NCI-H748 treated with DMSO at 0.1 percent for 48 hours (cell line): ENCODE results near the gene PRDX6.
A peak's percentile ranks its signal among the peaks of the same experiment; 100 is the strongest.
"Not testable (repeated sequence)": the region's sequence is repeated elsewhere in the genome, so short reads cannot be mapped to it uniquely, and the experiment has no call there.

Experiments
- DNase-seq: peaks from one replicate; lab custom pipeline; 2025; lab: John Stamatoyannopoulos, UW

PRDX6 gene

DNA sequence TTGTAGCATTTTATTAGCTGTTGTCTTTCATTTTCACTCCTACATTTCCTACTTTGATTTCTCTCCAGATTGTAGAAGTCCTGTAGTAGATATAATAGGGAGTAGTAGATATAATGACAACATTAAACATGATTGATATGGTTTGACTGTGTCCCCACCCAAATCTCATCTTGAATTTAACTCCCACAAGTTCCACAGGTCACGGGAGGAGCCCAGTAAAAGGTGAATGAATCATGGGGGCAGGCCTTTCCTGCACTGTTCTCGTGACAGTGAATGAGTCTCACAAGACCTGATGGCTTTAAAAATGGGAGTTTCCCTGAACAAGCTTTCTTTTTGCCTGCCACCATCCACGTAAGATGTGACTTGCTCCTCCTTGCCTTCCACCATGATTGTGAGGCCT is 7.5 kb upstream of the PRDX6 start:
- DNase-seq: no peak

DNA sequence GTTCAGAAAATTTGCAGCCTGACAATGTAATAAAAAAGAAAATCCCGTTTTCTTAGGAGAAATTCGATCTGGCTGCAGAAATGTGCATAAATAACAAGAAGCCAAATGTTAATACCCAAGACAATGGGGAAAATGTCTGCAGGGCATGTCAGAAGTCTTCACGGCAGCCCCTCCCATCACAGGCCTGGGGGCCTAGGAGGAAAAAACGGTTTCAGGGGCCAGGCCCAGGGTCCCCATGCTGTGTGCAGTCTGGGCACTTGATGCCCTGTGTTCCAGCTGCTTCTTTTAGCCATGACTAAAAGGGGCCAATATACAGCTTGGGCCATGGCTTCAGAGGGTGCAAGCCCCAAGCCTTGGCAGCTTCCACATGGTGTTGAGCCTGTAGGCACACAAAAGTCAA is 6.5 kb upstream of the PRDX6 start:
- DNase-seq: no peak

DNA sequence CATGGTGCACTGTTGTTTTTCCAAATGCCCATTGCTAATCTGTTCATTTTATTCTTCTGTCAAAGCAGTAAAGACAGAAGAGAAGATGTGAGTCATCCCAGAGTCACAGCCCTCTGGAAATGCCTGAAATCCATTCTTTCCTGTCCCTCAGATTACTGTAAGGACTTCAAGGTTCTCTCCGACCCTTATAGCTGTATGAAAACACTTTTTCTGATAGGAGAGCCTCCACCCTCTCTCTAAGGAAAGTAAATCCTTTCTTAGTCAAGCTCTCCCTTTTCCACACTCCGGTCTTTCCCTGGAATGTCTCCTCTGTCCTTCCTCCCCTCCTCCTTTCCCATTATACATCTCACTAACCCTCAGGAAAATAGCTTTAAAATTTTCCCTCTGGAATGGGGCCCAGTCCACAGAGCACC is 3.5 kb upstream of the PRDX6 start:
- DNase-seq: no peak

DNA sequence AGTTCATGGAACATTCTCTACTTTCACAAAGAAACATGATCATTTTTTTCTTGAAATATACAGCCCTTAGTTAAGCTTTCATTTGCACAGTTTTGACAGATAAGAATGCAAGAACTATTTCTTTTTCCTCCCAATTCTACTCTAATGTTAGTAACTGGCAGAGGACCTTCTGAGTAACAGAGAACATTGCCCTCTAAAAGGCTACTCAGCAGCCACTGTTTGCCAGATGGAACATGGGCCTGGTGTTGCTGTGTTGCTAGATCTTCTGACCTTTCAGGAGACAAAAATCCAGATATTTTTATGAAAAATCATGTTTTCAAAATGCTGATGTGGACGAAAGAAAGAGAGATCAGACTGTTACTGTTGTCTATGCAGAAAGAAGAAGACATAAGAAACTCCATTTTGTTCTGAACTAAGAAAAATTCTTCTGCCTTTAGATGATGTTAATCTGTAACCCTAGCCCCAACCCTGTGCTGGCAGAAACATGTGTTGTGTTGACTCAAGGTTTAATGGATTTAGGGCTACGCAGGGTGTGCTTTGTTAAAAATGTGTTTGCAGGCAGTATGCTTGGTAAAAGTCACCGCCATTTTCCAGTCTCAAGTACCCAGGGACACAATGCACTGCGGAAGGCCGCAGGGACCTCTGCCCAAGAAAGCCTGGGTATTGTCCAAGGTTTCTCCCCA is 2.9 kb upstream of the PRDX6 start:
- DNase-seq: no peak

DNA sequence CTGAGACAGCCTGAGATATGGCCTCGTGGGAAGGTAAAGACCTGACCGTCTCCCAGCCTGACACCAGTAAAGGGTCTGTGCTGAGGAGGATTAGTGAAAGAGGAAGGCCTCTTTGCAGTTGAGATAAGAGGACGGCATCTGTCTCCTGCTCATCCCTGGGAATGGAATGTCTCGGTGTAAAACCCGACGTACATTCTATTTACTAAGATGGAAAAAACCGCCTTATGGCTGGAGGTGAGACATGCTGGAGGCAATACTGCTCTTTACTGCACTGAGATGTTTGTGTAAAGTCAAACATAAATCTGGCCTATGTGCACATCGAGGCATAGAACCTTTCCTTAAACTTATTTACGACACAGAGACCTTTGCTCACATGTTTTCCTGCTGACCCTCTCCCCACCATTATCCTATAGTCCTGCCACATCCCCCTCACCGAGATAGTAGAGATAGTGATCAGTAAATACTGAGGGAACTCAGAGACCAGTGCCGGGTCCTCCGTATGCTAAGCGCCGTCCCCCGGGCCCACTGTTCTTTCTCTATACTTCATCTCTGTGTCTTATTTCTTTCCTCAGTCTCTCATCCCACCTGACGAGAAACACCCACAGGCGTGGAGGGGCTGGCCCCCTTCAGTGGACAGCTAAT is 2.2 kb upstream of the PRDX6 start:
- DNase-seq: not testable (repeated sequence)

DNA sequence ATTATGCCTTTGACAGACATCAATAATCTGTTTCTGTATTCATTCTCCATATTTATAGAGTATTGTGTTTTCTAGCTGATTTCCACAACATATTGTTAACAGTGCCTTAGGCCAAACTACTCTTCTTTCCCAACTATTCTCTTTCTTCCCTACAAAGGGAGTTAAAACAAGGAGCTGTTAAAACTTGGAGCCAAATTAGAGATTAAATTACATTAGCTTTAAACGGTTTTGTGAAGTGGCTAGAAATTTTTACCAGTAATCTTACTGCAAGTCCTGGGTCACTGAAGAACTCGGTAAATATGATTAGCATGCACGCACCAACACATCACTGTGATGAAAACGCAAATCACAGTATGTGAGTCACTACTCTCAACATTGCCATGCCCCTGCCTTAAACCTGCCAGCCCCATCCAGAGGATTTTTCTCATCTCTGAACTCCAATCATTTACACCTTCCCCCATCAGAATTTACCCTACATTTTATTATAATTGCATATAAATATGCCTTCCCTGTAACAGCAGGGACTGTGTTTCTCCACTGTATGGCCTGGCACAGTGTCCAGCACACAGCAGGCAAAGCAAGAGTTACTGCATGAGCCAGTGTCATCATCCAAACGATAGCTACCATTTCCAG is 1.5 kb upstream of the PRDX6 start:
- DNase-seq: no peak

DNA sequence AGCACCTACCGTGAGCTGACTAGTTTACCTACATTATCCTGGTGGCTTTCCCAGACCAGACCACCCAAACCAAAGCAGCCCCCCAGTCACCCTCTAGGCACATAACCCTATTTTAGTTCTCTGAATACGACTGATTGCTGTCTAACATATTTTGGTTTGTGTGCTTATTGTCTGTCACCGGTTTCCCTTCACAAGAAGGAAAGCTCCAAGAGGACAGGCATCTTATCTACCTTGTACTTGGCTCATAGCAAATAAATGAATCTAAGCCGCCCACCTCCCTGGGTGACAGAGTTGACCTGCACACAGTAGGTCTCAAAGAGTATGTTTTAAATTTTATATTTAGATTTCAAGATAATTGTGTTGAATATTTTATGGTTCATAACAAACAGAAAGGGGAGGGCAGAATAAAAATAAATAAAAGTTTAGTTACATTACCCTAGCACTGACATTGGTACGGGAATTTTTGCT is 904 bp upstream of the PRDX6 start:
- DNase-seq: no peak

DNA sequence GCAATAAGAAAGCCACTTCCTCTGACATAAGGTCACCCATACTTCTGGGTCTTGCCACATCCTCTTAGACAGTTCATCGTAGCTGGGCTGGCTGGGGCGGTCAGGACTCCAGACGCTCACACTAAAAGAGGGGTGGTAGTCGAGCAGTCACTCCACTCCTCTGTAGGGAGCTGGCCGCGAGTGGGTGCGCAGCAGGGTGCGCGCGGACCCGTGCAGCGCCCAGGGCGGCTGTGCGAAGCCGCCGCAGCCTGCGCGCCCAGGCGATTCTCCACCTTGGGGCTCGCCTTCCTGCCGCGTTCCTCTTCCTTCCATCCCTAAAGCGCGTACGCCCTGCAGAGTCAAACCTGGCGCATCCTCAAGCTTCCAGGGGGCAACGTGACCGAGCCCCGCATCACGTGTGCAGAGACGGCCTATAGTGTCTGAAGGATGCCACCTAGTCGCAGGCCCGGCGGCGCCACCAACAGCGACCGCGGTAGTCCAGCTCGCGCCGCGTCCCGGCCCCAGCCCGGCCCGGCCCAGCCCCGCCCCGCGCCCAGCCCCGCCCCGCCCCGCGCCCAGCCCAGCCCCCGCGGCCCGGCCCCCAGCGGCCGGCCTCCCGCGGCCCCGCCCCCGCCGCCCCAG is 360 bp upstream of the PRDX6 start:
- peak; percentile 76 for DNase-seq

DNA sequence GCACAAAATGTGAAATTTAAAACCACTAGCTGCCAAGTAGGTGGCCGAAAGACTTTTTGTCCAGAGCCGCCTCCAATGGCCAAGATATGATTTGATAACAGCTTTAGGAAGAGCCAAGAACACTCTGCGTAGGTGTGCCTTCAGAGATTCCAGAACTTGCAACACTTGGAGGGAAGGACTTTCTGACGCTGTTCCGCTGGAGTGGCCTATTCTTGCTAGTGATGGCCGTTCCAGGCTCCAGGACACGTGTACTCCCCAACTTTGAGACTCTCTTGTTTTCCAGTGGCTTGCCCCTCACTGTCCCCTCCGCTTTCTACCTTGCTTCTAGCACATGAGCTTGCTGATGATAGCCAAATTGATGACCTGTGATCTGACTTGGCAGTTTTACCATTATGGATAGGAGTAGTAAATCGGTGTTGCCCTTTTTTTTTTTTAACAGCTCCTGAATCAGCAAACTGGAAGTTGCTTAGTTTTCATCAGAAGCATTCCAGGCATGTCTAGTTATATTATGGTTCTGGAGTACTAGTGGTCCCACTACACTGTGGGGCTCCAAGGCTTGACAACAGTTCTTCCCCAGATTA is 1.0 kb downstream of the PRDX6 start:
- DNase-seq: no peak

DNA sequence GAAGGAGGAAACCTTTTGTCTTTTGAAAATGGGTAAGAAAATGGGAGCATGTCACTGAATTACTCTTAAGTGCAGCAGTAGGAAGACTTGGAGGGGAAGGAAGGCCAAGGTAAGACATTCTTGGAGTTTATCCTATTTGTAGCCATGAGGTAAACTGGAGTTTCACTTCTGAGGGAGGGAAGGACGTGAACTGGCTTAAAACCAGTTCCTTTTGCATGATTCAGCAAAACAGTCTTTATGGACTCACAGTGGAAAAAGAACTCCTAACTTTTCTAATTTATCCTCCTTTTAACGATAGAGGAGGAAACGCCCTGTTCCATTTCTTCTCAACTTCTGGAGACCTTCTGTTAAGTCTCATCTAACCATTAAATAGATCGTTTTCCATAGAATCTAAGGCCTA is 2.5 kb downstream of the PRDX6 start:
- no peak for DNase-seq

DNA sequence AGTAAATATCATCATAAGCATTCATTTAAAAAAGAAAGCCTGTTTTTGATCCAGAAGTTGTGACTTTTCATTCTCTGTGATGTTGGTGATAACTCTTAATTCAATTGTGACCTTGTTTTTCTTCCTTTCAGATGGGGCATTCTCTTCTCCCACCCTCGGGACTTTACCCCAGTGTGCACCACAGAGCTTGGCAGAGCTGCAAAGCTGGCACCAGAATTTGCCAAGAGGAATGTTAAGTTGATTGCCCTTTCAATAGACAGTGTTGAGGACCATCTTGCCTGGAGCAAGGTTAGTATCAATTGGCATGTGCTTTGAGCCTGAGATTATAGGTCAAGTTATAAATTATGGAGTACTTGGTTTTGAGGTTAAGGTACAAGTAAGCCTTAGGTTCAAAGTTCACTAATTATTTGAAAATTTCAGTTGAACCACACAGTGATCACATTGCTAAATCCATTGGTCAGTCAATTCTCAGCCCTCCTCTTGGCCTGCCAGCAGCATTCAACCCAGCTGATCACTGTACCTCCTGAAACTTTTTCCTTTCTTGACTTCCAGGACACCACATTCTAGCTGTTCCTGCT is 4.1 kb downstream of the PRDX6 start:
- DNase-seq: no peak

DNA sequence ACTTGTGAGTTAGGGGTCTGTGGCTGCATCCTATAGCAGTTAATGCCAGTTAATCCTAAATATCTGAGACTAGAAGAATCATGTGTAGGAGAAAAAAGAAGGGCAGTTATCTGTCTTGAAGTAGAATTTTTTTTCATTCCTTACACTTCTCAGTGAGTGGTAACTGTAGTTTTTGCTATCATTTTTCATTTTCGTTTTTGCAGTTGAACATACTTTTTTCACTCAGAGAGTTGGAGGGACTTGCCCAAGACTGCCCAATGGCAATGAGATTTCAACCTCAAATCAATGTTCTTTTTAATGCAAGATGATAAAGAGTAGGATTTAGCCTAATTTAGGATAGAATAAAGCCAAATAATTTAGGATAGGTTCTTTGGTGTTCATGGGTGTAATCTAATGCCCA is 5.5 kb downstream of the PRDX6 start:
- no peak for DNase-seq

DNA sequence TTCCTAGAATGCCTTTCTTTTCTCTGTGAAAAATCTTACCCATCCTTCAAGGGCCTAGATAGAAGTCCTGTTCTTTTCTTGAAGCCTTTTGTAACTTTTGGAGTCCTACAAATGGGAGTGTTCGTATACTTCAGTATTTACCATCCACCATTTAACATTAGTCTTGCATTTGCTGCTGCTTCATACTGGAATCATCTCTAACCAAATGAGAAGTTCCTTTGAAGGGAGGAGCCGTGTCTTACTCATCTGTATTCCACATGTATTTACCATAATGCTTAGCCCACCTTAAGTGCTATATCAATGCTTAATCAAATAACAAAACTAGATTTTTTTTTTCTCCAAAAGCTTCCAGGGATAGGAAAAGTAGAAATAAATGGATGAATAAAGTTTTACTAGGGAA is 7.1 kb downstream of the PRDX6 start:
- no peak for DNase-seq

DNA sequence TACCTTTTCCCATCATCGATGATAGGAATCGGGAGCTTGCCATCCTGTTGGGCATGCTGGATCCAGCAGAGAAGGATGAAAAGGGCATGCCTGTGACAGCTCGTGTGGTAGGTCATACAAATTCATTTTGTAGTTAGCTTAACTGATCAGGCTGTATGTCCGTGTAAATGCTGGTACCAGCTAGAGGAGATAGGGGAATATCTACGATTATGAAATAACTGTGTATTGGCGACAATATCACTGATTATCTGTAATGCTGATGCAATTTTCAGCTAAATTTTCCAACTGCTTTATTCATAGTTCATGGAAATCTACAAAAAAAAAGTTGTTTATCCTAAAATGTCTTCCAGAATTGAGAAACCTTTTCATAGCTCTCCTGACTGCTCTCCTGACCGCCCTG is 8.3 kb downstream of the PRDX6 start:
- no peak for DNase-seq

DNA sequence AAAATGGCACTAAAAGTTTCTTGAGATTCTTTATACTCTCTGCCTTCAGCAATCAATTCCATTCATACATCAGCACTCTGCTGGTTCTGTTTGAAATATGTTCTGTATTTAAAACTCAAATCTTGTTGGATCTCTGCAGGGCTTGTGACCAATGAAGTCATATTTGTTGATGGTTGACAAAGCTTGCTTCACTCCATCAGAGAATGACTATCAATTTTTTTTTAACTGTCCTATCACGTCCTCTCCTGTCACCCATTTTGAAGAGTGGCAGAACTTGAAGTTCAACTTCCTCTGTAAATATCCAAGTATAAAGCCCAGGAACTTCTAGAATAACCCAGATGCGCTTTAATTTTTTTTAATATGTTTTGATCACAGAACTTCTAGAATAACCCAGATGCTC is 10.9 kb downstream of the PRDX6 start:
- DNase-seq: no peak

DNA sequence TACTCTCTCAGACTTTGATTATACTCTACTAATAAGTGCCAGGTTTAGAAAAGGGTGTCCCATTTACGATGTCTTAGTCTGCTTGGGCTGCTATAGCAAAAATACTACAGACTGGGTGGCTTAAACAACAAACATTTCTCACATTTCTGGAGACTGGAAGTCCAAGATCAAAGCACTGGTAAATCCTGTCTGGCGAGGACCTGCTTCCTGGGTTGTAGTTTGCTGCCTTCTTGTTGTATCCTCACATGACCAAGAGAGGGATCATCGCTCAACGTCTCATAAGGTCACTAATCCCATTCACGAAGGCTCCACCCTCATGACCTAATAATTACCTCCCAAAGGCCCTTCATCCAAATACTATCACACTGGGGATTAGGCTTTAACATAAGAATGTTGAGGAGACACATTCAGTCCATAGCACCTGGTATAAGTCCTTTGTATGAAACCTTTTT is 12.0 kb downstream of the PRDX6 start:
- no peak for DNase-seq

DNA sequence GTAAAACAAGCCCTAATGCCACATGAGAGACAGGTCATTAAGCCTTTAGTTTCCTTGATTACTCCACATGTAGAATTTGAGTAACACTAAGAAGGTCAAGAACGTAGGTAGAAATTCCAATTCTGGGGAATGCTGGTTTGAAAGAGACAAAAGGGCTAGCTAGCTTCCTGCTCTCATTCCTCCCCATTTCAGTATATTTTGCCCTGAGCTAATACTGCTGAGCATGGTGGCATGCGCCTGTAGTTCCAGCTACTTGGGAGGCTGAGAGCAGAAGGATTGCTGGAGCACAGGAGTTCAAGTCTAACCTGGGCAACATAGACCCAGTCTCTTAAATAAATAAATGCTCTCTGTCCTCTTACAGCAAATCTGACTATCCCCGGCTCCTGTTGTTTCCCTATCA is 12.8 kb downstream of the PRDX6 start:
- no peak for DNase-seq

DNA sequence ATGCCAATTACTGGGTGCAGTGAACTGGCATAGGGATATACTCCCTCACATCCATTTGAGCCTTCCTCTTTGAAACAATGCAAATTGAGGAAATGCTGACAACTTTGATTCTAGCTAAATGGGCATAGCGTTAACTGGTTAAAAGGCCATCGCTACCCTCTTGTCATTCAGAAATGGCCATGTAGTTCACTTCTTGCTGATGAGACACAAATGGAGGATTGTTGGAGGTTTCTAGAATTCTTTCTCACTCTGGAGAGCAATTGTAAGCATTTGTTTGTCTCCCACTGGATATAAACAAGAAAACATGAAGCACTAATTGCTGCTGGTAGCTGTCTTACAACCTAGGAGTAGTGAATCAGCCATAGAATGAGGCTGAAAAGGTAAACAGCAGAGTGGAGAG is 14.4 kb downstream of the PRDX6 start:
- DNase-seq: no peak

DNA sequence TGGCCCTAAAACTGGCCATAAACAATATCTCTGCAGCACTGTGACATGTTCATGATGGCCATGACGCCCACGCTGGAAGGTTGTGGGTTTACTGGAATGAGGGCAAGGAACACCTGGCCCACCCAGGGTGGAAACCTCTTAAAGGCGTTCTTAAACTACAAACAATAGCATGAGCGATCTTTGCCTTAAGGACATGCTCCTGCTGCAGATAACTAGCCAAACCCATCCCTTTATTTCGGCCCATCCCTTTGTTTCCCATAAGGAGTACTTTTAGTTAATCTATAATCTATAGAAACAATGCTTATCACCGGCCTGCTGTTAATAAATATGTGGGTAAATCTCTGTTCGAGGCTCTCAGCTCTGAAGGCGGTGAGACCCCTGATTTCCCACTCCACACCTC is 16.0 kb downstream of the PRDX6 start:
- DNase-seq: not testable (repeated sequence)

DNA sequence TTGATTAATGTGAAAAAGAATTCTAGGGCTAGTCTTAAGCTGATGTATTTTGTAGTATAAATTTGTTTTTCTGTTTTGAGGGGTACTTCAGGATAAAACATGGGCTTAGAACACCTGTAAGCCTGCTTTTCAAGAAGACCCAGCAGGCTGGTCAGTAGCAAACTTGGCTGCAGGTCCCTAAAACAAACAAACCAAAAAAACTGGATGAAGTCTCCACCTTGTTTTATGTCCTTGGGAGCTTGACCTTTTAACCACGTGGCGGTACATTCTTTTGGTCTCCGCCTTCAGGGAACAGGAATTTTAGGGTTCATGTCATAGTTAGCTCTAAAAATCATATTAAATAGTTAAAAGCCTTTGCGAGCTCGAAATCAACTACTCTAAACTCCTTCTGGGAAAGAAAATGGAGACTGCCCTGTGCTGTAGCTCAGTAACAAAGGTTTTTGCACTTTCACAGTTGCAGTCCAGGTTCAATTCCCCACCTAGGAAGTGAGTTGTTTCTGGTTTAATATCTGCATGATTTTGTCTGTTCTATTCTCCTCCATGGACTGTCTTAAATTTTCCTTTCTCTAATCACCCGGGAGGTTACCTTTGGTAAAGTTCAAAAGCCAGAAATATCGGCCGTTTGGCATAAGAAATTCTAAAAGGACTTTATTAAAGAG is 18.6 kb downstream of the PRDX6 start:
- no peak for DNase-seq

DNA sequence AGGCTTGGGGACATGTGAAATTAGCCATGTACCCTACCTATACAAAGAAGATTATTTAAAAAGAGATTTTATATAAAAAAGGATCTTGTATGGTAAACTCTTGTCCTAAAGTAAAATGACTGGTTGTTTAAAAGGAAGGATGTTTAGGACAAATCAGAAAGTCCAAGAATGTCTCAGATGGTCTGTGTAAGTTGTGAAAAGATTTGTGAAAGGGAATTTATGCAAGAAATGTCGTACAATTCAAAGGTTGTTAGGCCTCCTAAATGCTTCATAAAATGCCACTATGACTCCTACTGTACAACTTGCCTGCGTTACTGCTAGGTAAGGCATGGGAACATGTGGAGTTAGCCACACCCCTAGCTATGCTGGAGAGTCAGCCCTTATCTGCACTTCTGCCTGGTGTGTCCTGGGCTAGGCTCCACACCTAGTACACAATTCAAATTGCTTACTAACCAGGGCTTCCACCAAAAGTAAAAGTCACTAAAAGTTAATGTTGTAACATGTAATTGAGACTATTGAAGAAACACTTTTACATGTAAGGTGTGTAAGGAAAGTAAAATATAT is 19.7 kb downstream of the PRDX6 start:
- no peak for DNase-seq
